Subcutaneous adipose tissue (tissue), 4 donors: ENCODE results near the gene KCNC2. TPM values are rescaled to one million over a fixed set of nuclear protein-coding genes. Genes with fewer than 3 reads are reported as not detected.

ENCODE experiments used
- total RNA-seq, 4 donors: library from RNA; depleted of rRNA; stranded (reverse); fragments of >200 nt; gene quantifications; one replicate each; pipeline ENCODE4 v1.1.0, GENCODE V29; 2016
- TF ChIP-seq, protein P1 (sequence below): fragments of 450-650 bp; IDR thresholded peaks from one replicate; pipeline ENCODE4 v1.5.1; 2016; ENCODE audit warnings: low read depth, mild to moderate bottlenecking, control low read depth, antibody characterized with exemption, moderate library complexity

The KCNC2 gene
- total RNA-seq, 4 donors from 2014 or later, result not detected

DNA sequence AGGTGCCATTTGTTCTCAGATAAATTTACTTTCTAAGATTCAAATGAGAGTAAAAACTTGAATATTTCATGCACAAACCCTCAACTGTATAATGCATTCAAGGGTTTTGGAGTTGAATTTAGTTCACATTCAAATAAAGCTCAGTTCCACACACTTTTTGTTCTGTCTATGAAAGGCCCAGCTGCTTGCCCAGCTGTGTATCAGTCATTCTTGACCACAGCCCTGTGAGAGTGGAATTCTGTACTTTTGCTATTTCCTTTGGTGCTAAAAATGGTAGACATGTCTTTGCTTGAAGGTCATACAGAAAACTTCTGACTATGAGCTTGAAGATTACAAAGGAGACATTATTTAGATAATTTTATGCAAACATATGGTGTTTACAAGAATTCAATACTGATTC lies 110.4 kb downstream of the KCNC2 start:
- TF ChIP-seq, protein P1, sequence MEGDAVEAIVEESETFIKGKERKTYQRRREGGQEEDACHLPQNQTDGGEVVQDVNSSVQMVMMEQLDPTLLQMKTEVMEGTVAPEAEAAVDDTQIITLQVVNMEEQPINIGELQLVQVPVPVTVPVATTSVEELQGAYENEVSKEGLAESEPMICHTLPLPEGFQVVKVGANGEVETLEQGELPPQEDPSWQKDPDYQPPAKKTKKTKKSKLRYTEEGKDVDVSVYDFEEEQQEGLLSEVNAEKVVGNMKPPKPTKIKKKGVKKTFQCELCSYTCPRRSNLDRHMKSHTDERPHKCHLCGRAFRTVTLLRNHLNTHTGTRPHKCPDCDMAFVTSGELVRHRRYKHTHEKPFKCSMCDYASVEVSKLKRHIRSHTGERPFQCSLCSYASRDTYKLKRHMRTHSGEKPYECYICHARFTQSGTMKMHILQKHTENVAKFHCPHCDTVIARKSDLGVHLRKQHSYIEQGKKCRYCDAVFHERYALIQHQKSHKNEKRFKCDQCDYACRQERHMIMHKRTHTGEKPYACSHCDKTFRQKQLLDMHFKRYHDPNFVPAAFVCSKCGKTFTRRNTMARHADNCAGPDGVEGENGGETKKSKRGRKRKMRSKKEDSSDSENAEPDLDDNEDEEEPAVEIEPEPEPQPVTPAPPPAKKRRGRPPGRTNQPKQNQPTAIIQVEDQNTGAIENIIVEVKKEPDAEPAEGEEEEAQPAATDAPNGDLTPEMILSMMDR, result no peak

DNA sequence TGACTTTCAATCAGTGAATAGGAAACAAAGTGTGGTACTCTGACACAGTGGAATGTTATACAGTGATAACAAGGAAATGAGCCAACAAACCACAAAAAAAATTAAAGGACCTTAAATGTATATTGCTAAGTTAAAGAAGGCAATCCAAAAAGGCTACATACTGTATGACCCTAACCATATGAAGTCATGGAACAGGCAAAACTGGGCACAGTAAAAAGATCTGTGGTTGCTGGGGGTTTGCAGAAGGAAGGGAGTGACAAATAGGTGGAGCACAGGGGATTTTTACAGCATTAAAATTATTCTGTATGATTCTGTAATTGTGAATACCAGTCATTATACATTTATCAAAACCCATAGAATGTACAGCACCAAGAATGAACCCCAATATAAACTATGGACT lies 112.6 kb downstream of the KCNC2 start:
- TF ChIP-seq, protein P1, result no peak

DNA sequence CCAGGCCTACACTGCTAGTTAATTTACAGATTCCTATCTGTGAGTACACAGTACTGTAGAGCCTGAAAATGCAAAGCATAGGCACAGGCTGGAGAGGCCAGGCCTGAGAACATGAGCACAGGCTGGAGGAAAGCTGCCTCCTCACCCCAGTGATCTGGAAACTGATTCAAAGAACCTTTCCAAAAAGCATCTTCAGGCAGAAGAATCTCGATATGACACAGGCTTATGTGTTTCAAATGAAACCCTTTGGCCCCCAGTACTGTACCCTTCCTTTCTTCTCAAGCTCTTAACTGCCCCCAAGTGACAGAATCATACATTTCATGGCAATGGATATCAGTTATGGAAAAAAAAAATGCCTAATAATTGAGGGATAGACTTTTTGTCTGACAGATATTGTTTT lies 122.0 kb downstream of the KCNC2 start:
- TF ChIP-seq, protein P1, result no peak

DNA sequence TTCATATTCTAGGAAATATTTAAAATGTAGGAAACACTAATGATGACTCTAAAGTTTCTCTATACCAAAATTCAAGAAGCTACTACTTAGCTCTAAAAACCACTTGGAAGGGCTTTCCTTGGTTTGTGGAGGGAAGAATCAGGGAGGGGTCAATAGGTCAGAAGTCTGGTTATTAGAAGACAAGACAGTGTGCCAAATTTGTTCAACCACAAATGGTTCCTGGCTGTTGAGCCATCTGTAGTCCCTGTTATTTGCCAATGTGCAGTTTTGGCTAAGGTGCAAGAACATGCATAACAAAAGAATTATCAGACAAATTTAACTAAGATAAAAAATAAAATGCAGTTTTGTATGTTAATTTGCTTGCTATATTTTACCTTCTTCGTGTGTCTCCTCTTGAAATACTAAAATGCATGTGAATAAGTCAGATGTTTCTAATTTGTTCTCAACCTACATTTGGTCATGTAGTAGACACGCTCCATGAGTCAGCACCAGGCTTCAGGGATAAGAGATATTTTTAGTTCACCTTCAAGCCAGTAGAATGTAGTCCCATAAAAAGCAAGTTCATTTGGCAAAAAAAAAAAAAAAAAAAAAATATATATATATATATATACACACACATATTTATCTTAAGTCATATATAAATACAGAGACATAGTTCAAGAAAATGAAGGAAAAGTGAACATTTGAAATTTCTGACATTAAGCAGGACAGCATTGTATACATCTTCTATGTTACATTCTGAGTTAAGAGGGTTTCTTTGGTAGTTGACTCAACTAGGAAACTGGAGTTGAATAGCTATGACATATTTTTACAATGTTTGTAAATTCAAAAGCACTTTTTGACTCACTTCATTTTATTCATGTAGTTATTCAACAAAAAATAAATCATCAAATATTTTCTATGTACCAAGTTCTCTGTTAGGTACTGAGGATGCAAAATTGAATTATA lies 123.3 kb downstream of the KCNC2 start:
- TF ChIP-seq, protein P1, result no peak

DNA sequence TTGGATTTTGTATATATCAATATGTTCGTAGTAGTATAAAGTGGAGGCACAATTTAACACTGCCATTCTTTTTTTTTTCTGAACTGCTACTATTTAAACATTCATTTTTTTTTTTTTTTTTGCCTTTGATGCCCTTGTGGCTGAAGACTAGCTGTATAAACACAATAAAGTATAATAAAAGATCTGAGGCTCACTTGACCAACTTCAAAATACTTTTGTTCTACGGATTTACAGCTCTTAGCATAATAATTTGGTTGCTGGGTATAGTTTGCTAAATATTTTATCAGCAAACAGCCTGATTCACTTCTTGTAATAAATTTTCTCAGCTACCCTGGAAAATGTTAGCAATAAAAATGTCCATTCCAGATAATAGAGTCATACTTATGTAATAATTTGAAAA lies 128.3 kb downstream of the KCNC2 start:
- TF ChIP-seq, protein P1, result no peak

DNA sequence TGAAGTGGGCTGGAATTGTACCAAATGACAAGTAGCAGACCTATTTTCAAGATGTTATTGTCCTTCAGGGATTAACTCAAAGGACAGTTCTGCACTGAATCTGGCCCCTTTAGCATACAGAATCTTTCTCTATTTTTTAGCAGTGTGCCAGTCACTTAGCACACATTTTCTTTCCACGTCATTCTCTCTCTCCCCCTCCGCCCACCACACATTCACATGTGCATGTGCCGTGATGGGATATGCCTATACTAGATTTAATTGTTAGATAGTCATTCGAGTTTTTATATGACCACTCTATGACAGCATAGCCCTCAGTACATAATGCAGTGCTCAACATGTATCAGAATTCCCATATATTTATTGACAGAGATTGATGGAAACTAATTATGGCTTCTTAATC lies 129.1 kb downstream of the KCNC2 start:
- TF ChIP-seq, protein P1, result no peak

DNA sequence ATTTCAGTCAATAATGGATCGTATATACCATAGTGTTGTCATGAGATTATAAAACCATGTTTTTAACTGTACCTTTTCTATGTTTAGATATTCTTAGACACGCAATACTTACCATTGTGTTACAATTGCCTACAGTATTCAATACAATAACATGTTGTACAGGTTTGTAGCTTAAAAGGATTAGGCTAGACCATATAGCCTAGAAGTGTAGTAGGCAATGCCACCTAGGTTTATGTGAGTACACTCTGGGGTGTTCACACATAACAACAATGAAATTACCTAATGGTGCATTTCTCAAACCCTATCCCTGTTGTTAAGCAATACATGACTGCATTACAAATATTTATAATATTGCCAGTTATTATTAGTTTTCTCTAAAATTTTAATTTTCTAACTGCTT lies 144.2 kb downstream of the KCNC2 start:
- TF ChIP-seq, protein P1, result no peak
